ENCODE data around the gene SSH3. TPM values are rescaled to one million over a fixed set of nuclear protein-coding genes. Genes with fewer than 3 reads are reported as not detected.

Gene SSH3
- total RNA-seq, result 10 to 100 TPM; 22.5 to 26.3 TPM
- polyA plus RNA-seq, result 1 to 10 TPM in 1 of 2 donors, under 1 TPM in 1; 0.79 to 6.5 TPM

DNA sequence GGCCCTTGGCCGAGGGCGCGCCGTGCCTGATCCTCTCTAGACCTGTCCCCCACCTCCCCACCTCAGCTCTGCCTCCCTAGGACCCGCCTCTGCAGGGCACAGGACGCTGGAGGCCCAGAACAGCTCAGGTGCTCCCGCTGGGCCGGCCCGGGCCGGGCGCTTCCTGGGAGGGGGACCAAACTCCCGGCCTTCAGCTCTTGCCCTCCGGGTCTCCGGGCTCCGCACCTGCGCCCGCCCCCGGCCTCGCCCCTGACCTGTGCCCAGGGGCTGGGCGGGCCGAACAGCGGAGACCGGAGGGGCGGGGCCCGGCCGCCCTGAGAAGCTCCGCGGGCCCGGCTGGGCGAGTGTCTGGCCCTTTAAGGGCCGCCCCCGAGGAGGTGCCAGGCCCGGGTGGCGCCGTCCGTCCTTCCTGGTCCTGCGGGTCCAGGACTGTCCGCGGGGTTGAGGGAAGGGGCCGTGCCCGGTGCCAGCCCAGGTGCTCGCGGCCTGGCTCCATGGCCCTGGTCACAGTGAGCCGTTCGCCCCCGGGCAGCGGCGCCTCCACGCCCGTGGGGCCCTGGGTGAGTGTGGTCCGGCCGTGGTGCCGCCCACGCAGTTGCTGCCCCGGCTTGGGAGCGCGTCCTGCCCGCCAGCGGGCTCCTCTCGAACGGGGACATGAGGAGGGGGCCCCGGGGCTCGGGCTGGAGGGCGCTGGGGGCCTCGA lies at the start of gene SSH3:
SSH3 (plus strand) TSS at position 399 of the 703 bp plus-strand sequence; CDS start at position 495, 96 bp downstream.
- H3K27me3 Mint-ChIP-seq, result no peaks in the 10 kb centered on the region
- peak within 1 kb of the TSS; percentile 48 to 80 (median 70) for H3K4me3 Mint-ChIP-seq
- H3K36me3 ChIP-seq (ENCODE audit: insufficient read depth, low read length), result peaks cover 28% of the 10 kb centered on the region
- peaks cover 7 to 31% (median 14%) of the 10 kb centered on the region in 4 donors for H3K4me1 Mint-ChIP-seq
- ChIA-PET CTCF (ENCODE audit: partially characterized antibody) (interaction anchor here (0.7 to 3.6 kb wide), 11 partner anchors 9 to 48 kb away, joined by 3 to 9 read pairs (median 5); partner anchors contain the start of gene ANKRD13D), POLR2A (ENCODE audit: partially characterized antibody) (interaction anchor here (0.8 to 14.6 kb wide), 18 partner anchors 8 to 687 kb away, joined by 3 to 196 read pairs (median 4); partner anchors contain the start of genes ANKRD13D, GRK2, POLD4 and RBM14)
- no peaks in the 10 kb centered on the region for H3K9me3 ChIP-seq (ENCODE audit: control insufficient read depth in 1 of 2, low read length in 2 of 2)
- H3K4me1 ChIP-seq (ENCODE audit: insufficient read depth, low read length), result peaks cover 20% of the 10 kb centered on the region
- no peaks in the 10 kb centered on the region for H3K9me3 Mint-ChIP-seq
- H3K27ac ChIP-seq (ENCODE audit: low read depth, low read length), result peak within 1 kb of the TSS; percentile 68
- H3K36me3 Mint-ChIP-seq, result peaks cover 5 to 19% of the 10 kb centered on the region in 2 donors
- DNase-seq, result peak in 3 of 5 donors; percentile 19 to 42 (median 28)
- H3K4me3 ChIP-seq (ENCODE audit: low read length in 2 of 2), result peak within 1 kb of the TSS in 1 of 2 donors; percentile 66
- H3K27me3 ChIP-seq (ENCODE audit: insufficient read depth, low read length), result no peaks in the 10 kb centered on the region
- intact Hi-C loops (cut with micrococcal nuclease), result loop anchor here (2.0 kb wide), 2 partner anchors 14 kb away; partner anchors contain the start of gene ANKRD13D
- H3K27ac Mint-ChIP-seq, result peak within 1 kb of the TSS in 6 of 7 donors; percentile 47 to 72 (median 64)

DNA sequence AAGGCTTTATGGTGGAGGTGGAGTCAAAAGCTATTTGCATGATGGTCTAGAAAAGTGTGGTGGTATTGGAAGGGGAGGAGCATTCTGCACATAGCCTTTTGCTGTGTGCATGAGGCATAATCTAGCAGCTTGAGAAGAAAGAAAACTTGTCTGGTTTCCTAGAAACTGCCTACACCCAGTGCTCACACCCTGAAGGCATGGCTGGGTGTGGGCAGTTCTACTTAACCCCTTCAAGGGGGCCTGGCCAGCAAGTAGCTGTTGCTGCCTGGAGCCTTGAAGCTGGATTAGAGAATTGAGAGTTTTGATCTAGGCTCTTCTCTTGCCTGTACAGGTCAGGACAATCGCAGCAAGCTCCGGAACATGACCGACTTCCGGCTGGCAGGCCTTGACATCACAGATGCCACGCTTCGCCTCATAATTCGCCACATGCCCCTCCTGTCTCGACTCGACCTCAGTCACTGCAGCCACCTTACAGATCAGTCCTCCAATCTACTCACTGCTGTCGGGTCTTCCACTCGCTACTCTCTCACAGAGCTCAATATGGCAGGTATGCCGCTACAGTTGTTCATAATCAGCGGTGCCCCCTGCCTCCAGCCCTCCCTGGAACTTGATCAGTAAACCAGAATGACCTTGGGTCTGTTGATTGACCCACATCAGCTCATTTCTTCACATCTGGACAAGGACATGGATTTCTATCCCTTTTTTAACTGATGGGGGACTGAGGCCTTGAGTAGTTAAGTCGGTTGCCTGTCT lies 49.3 kb upstream of the SSH3 start:
- POLR2A ChIA-PET (ENCODE audit: partially characterized antibody), result interaction anchor here (0.6 to 8.1 kb wide), 11 partner anchors 8 to 128 kb away, joined by 3 to 64 read pairs (median 4); partner anchors contain the start of gene GRK2
- CTCF ChIA-PET (ENCODE audit: partially characterized antibody), result interaction anchor here (1.2 to 3.8 kb wide), 8 partner anchors 9 to 132 kb away, joined by 3 to 24 read pairs (median 8); no protein-coding TSS in a partner anchor
- Mint-ChIP-seq H3K36me3 (peaks cover 63 to 88% of the 10 kb centered on the region in 2 donors), H3K9me3 (peaks cover 0 to 7% (median 0%) of the 10 kb centered on the region in 8 donors), H3K27ac (peak overlapping the region in 6 of 7 donors; percentile 2 to 78 (median 55)), H3K4me3 (peak overlapping the region in 1 of 8 donors; percentile 15), H3K4me1 (peaks cover 10 to 45% (median 29%) of the 10 kb centered on the region in 4 donors), H3K27me3 (no peaks in the 10 kb centered on the region)
- intact Hi-C loops (cut with micrococcal nuclease), result no loop called here
- Histone ChIP-seq H3K27ac (ENCODE audit: low read depth, low read length) (no peak overlapping the region), H3K9me3 (ENCODE audit: control insufficient read depth in 1 of 2, low read length in 2 of 2) (no peaks in the 10 kb centered on the region), H3K4me3 (ENCODE audit: low read length in 2 of 2) (no peak overlapping the region), H3K36me3 (ENCODE audit: insufficient read depth, low read length) (peaks cover 76% of the 10 kb centered on the region), H3K27me3 (ENCODE audit: insufficient read depth, low read length) (no peaks in the 10 kb centered on the region), H3K4me1 (ENCODE audit: insufficient read depth, low read length) (peaks cover 15% of the 10 kb centered on the region)
- peak in 1 of 5 donors; percentile 19 for DNase-seq

DNA sequence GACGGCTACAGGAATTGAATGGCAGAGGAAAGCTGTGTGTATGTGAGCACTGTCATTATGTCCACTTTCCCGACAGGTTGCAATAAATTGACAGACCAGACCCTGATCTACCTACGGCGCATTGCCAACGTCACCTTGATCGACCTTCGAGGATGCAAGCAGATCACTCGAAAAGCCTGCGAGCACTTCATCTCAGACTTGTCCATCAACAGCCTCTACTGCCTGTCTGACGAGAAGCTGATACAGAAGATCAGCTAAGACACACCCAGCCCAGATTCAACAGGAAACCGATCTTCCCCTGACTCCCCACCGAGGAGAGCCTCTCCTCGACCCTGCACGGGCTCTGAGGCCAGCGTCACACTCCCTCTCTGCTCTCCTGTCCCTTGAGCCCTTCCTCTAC lies 48.5 kb upstream of the SSH3 start:
- Mint-ChIP-seq H3K36me3 (peaks cover 56 to 81% of the 10 kb centered on the region in 2 donors), H3K27ac (peak overlapping the region in 4 of 7 donors; percentile 7 to 78 (median 49))

GRCh38 chr11:67255353-67255752 lies 48.0 kb upstream of the SSH3 start:
- Histone ChIP-seq H3K27me3 (ENCODE audit: insufficient read depth, low read length) (no peaks in the 10 kb centered on the region), H3K4me3 (ENCODE audit: low read length in 2 of 2) (no peak overlapping the region), H3K9me3 (ENCODE audit: control insufficient read depth in 1 of 2, low read length in 2 of 2) (no peaks in the 10 kb centered on the region), H3K4me1 (ENCODE audit: insufficient read depth, low read length) (peaks cover 13% of the 10 kb centered on the region), H3K27ac (ENCODE audit: low read depth, low read length) (no peak overlapping the region), H3K36me3 (ENCODE audit: insufficient read depth, low read length) (peaks cover 63% of the 10 kb centered on the region)
- intact Hi-C loops (cut with micrococcal nuclease), result no loop called here
- Mint-ChIP-seq H3K27me3 (no peaks in the 10 kb centered on the region), H3K36me3 (peaks cover 50 to 76% of the 10 kb centered on the region in 2 donors), H3K9me3 (peaks cover 0 to 8% (median 0%) of the 10 kb centered on the region in 8 donors), H3K27ac (peak overlapping the region in 6 of 7 donors; percentile 43 to 82 (median 62)), H3K4me3 (no peak overlapping the region), H3K4me1 (peaks cover 10 to 41% (median 25%) of the 10 kb centered on the region in 4 donors)
- POLR2A ChIA-PET (ENCODE audit: partially characterized antibody), result interaction anchor here (3.1 to 8.1 kb wide), 2 partner anchors 12 to 15 kb away, joined by 14 to 64 read pairs; no protein-coding TSS in a partner anchor
- CTCF ChIA-PET (ENCODE audit: partially characterized antibody), result no interaction called here
- peak in 1 of 5 donors; percentile 37 for DNase-seq

More for the DNA sequence above, 48.5 kb upstream of the SSH3 start:
- Histone ChIP-seq H3K4me1 (ENCODE audit: insufficient read depth, low read length) (peaks cover 15% of the 10 kb centered on the region), H3K4me3 (ENCODE audit: low read length in 2 of 2) (no peak overlapping the region), H3K27me3 (ENCODE audit: insufficient read depth, low read length) (no peaks in the 10 kb centered on the region), H3K27ac (ENCODE audit: low read depth, low read length) (no peak overlapping the region), H3K9me3 (ENCODE audit: control insufficient read depth in 1 of 2, low read length in 2 of 2) (no peaks in the 10 kb centered on the region), H3K36me3 (ENCODE audit: insufficient read depth, low read length) (peaks cover 69% of the 10 kb centered on the region)
- peak in 1 of 5 donors; percentile 20 for DNase-seq
- no peaks in the 10 kb centered on the region for H3K27me3 Mint-ChIP-seq
- peak overlapping the region in 1 of 8 donors; percentile 46 for H3K4me3 Mint-ChIP-seq
- H3K9me3 Mint-ChIP-seq, result peaks cover 0 to 8% (median 0%) of the 10 kb centered on the region in 8 donors
- intact Hi-C loops (cut with micrococcal nuclease), result no loop called here
- ChIA-PET POLR2A (ENCODE audit: partially characterized antibody) (interaction anchor here (1.0 to 8.1 kb wide), 5 partner anchors 10 to 63 kb away, joined by 3 to 64 read pairs (median 9); no protein-coding TSS in a partner anchor), CTCF (ENCODE audit: partially characterized antibody) (interaction anchor here (2.2 kb wide), 1 partner anchor 8 kb away, joined by 24 read pairs; no protein-coding TSS in a partner anchor)
- peaks cover 10 to 40% (median 28%) of the 10 kb centered on the region in 4 donors for H3K4me1 Mint-ChIP-seq

GRCh38 chr11:67255864-67256263 lies 47.5 kb upstream of the SSH3 start:
- POLR2A ChIA-PET (ENCODE audit: partially characterized antibody), result interaction anchor here (0.7 to 8.1 kb wide), 4 partner anchors 12 to 92 kb away, joined by 3 to 64 read pairs (median 8); no protein-coding TSS in a partner anchor
- Histone ChIP-seq H3K36me3 (ENCODE audit: insufficient read depth, low read length) (peaks cover 58% of the 10 kb centered on the region), H3K4me1 (ENCODE audit: insufficient read depth, low read length) (peaks cover 8% of the 10 kb centered on the region), H3K4me3 (ENCODE audit: low read length in 2 of 2) (no peak overlapping the region), H3K9me3 (ENCODE audit: control insufficient read depth in 1 of 2, low read length in 2 of 2) (no peaks in the 10 kb centered on the region), H3K27ac (ENCODE audit: low read depth, low read length) (no peak overlapping the region), H3K27me3 (ENCODE audit: insufficient read depth, low read length) (no peaks in the 10 kb centered on the region)
- CTCF ChIA-PET (ENCODE audit: partially characterized antibody), result no interaction called here
- no peaks in the 10 kb centered on the region for H3K27me3 Mint-ChIP-seq
- H3K4me3 Mint-ChIP-seq, result no peak overlapping the region
- intact Hi-C loops (cut with micrococcal nuclease), result no loop called here
- peak in 1 of 5 donors; percentile 19 for DNase-seq
- H3K27ac Mint-ChIP-seq, result peak overlapping the region in 3 of 7 donors; percentile 61 to 67 (median 62)
- H3K4me1 Mint-ChIP-seq, result peaks cover 10 to 44% (median 25%) of the 10 kb centered on the region in 4 donors
- peaks cover 0 to 8% (median 0%) of the 10 kb centered on the region in 8 donors for H3K9me3 Mint-ChIP-seq
- peaks cover 45 to 70% of the 10 kb centered on the region in 2 donors for H3K36me3 Mint-ChIP-seq

DNA sequence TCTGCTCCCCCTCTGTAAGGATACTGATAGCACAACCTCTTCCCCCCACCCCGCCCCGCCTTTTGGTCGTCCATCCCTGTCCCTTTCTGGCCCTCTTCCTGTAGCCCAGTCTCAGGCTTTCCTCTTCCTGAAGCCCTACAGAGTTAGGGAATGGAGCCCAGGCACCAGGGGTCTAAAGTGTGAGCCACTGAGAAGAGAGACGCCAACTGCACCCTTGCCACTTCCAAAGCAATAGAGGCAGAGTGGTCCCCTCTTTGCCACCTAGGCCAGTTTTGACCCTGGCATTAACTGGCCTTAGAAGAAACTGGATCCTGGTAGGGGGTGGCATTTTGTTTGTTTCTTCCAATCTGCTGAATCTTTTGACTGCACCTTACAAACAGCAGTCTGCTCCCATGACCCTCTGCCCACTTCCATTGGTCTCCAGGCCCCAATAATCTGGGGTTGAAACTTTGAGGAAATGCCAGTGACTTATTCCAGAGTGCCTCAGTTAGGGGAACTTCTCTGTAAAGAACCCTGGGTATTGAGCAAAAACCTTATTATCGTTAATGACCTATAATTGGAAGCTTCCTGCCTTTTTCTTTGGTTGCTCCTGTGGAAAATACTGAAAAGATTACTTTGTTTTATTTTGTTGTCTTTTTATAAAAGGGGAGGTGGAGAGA lies 46.7 kb upstream of the SSH3 start:
- no peak for DNase-seq
- intact Hi-C loops (cut with micrococcal nuclease), result no loop called here
- peaks cover 50% of the 10 kb centered on the region for H3K36me3 ChIP-seq (ENCODE audit: insufficient read depth, low read length)
- POLR2A ChIA-PET (ENCODE audit: partially characterized antibody), result interaction anchor here (0.7 to 8.1 kb wide), 3 partner anchors 16 to 91 kb away, joined by 3 to 64 read pairs (median 3); no protein-coding TSS in a partner anchor
- H3K9me3 ChIP-seq (ENCODE audit: control insufficient read depth in 1 of 2, low read length in 2 of 2), result no peaks in the 10 kb centered on the region
- no peak overlapping the region for H3K4me3 ChIP-seq (ENCODE audit: low read length in 2 of 2)
- no peak overlapping the region for H3K27ac ChIP-seq (ENCODE audit: low read depth, low read length)
- no peaks in the 10 kb centered on the region for H3K27me3 Mint-ChIP-seq
- peaks cover 10 to 43% (median 25%) of the 10 kb centered on the region in 4 donors for H3K4me1 Mint-ChIP-seq
- peaks cover 6% of the 10 kb centered on the region for H3K4me1 ChIP-seq (ENCODE audit: insufficient read depth, low read length)
- CTCF ChIA-PET (ENCODE audit: partially characterized antibody), result no interaction called here
- no peaks in the 10 kb centered on the region for H3K27me3 ChIP-seq (ENCODE audit: insufficient read depth, low read length)
- H3K4me3 Mint-ChIP-seq, result no peak overlapping the region
- H3K36me3 Mint-ChIP-seq, result peaks cover 37 to 63% of the 10 kb centered on the region in 2 donors
- peak overlapping the region in 5 of 7 donors; percentile 15 to 67 (median 50) for H3K27ac Mint-ChIP-seq
- peaks cover 0 to 8% (median 0%) of the 10 kb centered on the region in 8 donors for H3K9me3 Mint-ChIP-seq
